Esophagus (tissue), 2 donors: Measurements from ENCODE around the gene WARS2. TPM values are rescaled to one million over a fixed set of nuclear protein-coding genes. Genes with fewer than 3 reads are reported as not detected.

Experiments
- H3K27ac ChIP-seq, 2 donors: one replicate each; pipeline ENCODE4 v1.5.1; 2013; ENCODE audit warnings: low read depth in 2 of 2, mild to moderate bottlenecking in 2 of 2, inconsistent platforms in 1 of 2, low read length in 1 of 2, moderate library complexity in 1 of 2
- H3K27me3 ChIP-seq, 2 donors: one replicate each; pipeline ENCODE4 v1.6.1; 2013; ENCODE audit warnings: low read length in 2 of 2, control low read depth in 1 of 2, mild to moderate bottlenecking in 1 of 2; ENCODE audit not compliant: insufficient read depth in 2 of 2, control insufficient read depth in 1 of 2
- H3K36me3 ChIP-seq, 2 donors: one replicate each; pipeline ENCODE4 v1.6.1; 2013; ENCODE audit warnings: low read length in 1 of 2; ENCODE audit not compliant: control insufficient read depth in 2 of 2, insufficient read depth in 2 of 2
- H3K4me1 ChIP-seq, 2 donors: one replicate each; pipeline ENCODE4 v1.6.1; 2013; ENCODE audit warnings: low read length in 1 of 2; ENCODE audit not compliant: control insufficient read depth in 2 of 2, insufficient read depth in 2 of 2
- H3K4me3 ChIP-seq, 2 donors: one replicate each; pipeline ENCODE4 v1.5.1; 2013; ENCODE audit warnings: low read length in 2 of 2, mild to moderate bottlenecking in 2 of 2, low read depth in 1 of 2, moderate library complexity in 1 of 2
- H3K9me3 ChIP-seq, 2 donors: one replicate each; pipeline ENCODE4 v1.6.1; 2013; ENCODE audit warnings: mild to moderate bottlenecking in 2 of 2, low read depth in 1 of 2, low read length in 1 of 2, moderate library complexity in 1 of 2; ENCODE audit not compliant: control insufficient read depth in 2 of 2, insufficient read depth in 1 of 2
- WGBS, 2 donors: extraction: QIAGEN DNeasy Blood & Tissue Kit; methylation state at CpG; one replicate each; pipeline ENCODE4 v1.1.7; 2013; 5-methylcytosine and 5-hydroxymethylcytosine counted together
- polyA plus RNA-seq, 2 donors: library from polyadenylated mRNA; stranded (reverse); fragments of 200-250 nt; gene quantifications; one replicate each; pipeline ENCODE4 v1.2.3, GENCODE V29; 2013
- donor health status: healthy with polysubstance abuse.
- donor health status: Bipolar disorder and iron deficiency.

Gene WARS2
- polyA plus RNA-seq, 2 donors: 3.4 to 5.0 TPM

GRCh38 chr1:118993700-118994026 is 146.8 kb downstream of the WARS2 start:
- Histone ChIP-seq H3K4me1 (peaks cover 0 to 2% of the 10 kb centered on the region in 2 donors), H3K27me3 (peaks cover 13 to 43% of the 10 kb centered on the region in 2 donors), H3K4me3 (no peak overlapping the region), H3K27ac (no peak overlapping the region), H3K9me3 (peaks cover 5 to 11% of the 10 kb centered on the region in 2 donors), H3K36me3 (no peaks in the 10 kb centered on the region)
- WGBS, 2 donors: 17 to 27% methylated on average over 9 of the region's 9 CpGs

- Histone ChIP-seq H3K9me3 (peaks cover 3 to 11% of the 10 kb centered on the region in 2 donors), H3K4me1 (peaks cover 0 to 2% of the 10 kb centered on the region in 2 donors), H3K27me3 (peaks cover 14 to 45% of the 10 kb centered on the region in 2 donors), H3K27ac (no peak overlapping the region), H3K36me3 (no peaks in the 10 kb centered on the region), H3K4me3 (no peak overlapping the region)
- 9 to 15% methylated on average over 53 of the region's 53 CpGs for WGBS, 2 donors
Observed at GRCh38 chr1:118992868-118993699, 147.4 kb downstream of the WARS2 start.

- no peak overlapping the region for H3K27ac ChIP-seq
- no peaks in the 10 kb centered on the region for H3K36me3 ChIP-seq
- peaks cover 6 to 7% of the 10 kb centered on the region in 2 donors for H3K4me1 ChIP-seq
- H3K4me3 ChIP-seq: no peak overlapping the region
- H3K9me3 ChIP-seq: peaks cover 3 to 11% of the 10 kb centered on the region in 2 donors
- WGBS, 2 donors: 21 to 27% methylated on average over 22 of the region's 22 CpGs
- H3K27me3 ChIP-seq: peaks cover 20 to 46% of the 10 kb centered on the region in 2 donors
Observed at GRCh38 chr1:118992237-118992825, 148.1 kb downstream of the WARS2 start.

GRCh38 chr1:118991448-118991847 is 149.0 kb downstream of the WARS2 start:
- Histone ChIP-seq H3K27me3 (peaks cover 19 to 52% of the 10 kb centered on the region in 2 donors), H3K4me3 (no peak overlapping the region), H3K9me3 (peaks cover 6 to 11% of the 10 kb centered on the region in 2 donors), H3K27ac (no peak overlapping the region), H3K4me1 (peaks cover 9 to 12% of the 10 kb centered on the region in 2 donors), H3K36me3 (no peaks in the 10 kb centered on the region)
- WGBS, 2 donors: 32 to 51% methylated on average over 4 of the region's 4 CpGs

GRCh38 chr1:118990513-118991152 is 149.8 kb downstream of the WARS2 start:
- Histone ChIP-seq H3K4me3 (no peak overlapping the region), H3K27me3 (peaks cover 15 to 60% of the 10 kb centered on the region in 2 donors), H3K4me1 (peaks cover 9 to 13% of the 10 kb centered on the region in 2 donors), H3K9me3 (peaks cover 7 to 11% of the 10 kb centered on the region in 2 donors), H3K27ac (no peak overlapping the region), H3K36me3 (no peaks in the 10 kb centered on the region)
- 59 to 69% methylated on average over 8 of the region's 8 CpGs for WGBS, 2 donors

GRCh38 chr1:118989878-118990378 is 150.5 kb downstream of the WARS2 start:
- Histone ChIP-seq H3K4me3 (no peak overlapping the region), H3K36me3 (no peaks in the 10 kb centered on the region), H3K4me1 (peaks cover 9 to 13% of the 10 kb centered on the region in 2 donors), H3K9me3 (peaks cover 7 to 11% of the 10 kb centered on the region in 2 donors), H3K27me3 (peaks cover 14 to 66% of the 10 kb centered on the region in 2 donors), H3K27ac (no peak overlapping the region)
- 34 to 47% methylated on average over 22 of the region's 22 CpGs for WGBS, 2 donors

- Histone ChIP-seq H3K4me1 (peaks cover 9 to 20% of the 10 kb centered on the region in 2 donors), H3K27ac (no peak overlapping the region), H3K36me3 (no peaks in the 10 kb centered on the region), H3K9me3 (peaks cover 7 to 11% of the 10 kb centered on the region in 2 donors), H3K4me3 (no peak overlapping the region), H3K27me3 (peaks cover 11 to 71% of the 10 kb centered on the region in 2 donors)
- 24 to 38% methylated on average over 44 of the region's 44 CpGs for WGBS, 2 donors
Observed at GRCh38 chr1:118989006-118989815, 151.2 kb downstream of the WARS2 start.

GRCh38 chr1:118988186-118989005 is 152.1 kb downstream of the WARS2 start, which contains the start of gene TBX15:
TSS of gene TBX15 (minus strand) at chr1:118988343. CDS start at chr1:118987795, 548 bp downstream.
- Histone ChIP-seq H3K27ac (no peak within 1 kb of the TSS), H3K9me3 (peaks cover 9 to 15% of the 10 kb centered on the region in 2 donors), H3K27me3 (peaks cover 11 to 68% of the 10 kb centered on the region in 2 donors), H3K4me1 (peaks cover 9 to 22% of the 10 kb centered on the region in 2 donors), H3K36me3 (no peaks in the 10 kb centered on the region), H3K4me3 (peak within 1 kb of the TSS; percentile 36 to 54)
- 11 to 18% methylated on average over 29 to 31 of the region's 31 CpGs for WGBS, 2 donors
